ENCODE measurements around the gene HCST.
"Not testable (repeated sequence)": the region's sequence is repeated elsewhere in the genome, so short reads cannot be mapped to it uniquely, and the experiment has no call there.

The HCST gene

GRCh38 chr19:35907377-35907745 lies 5.0 kb downstream of the HCST start:
- no peak for DNase-seq

- no peak for DNase-seq
Measured at GRCh38 chr19:35908010-35908441, 5.7 kb downstream of the HCST start, which contains the start of gene TYROBP. Gene TYROBP, minus strand, starts transcription at chr19:35908295. Its CDS starts 67 bp downstream, at chr19:35908228.

GRCh38 chr19:35908973-35909683 lies 6.8 kb downstream of the HCST start:
- DNase-seq: no peak

- no peak for DNase-seq
Measured at GRCh38 chr19:35909684-35910035, 7.3 kb downstream of the HCST start.

GRCh38 chr19:35910355-35910754 lies 8.0 kb downstream of the HCST start:
- DNase-seq: not testable (repeated sequence)

GRCh38 chr19:35911173-35911572 lies 8.8 kb downstream of the HCST start:
- DNase-seq: no peak

- peak; percentile 14 for DNase-seq
Measured at GRCh38 chr19:35911790-35912189, 9.5 kb downstream of the HCST start.

GRCh38 chr19:35913589-35913988 lies 11.3 kb downstream of the HCST start:
- no peak for DNase-seq

GRCh38 chr19:35915443-35915842 lies 13.1 kb downstream of the HCST start:
- DNase-seq: no peak

- DNase-seq: no peak
Measured at GRCh38 chr19:35919306-35919705, 17.0 kb downstream of the HCST start.

GRCh38 chr19:35921012-35921411 lies 18.7 kb downstream of the HCST start:
- DNase-seq: no peak

GRCh38 chr19:35925501-35925900 lies 23.2 kb downstream of the HCST start:
- DNase-seq: no peak

GRCh38 chr19:35928507-35928906 lies 26.2 kb downstream of the HCST start:
- no peak for DNase-seq

GRCh38 chr19:35929876-35930275 lies 27.5 kb downstream of the HCST start:
- no peak for DNase-seq

GRCh38 chr19:35931161-35931873 lies 29.0 kb downstream of the HCST start:
- DNase-seq: peak; percentile 100

- DNase-seq: no peak
Measured at GRCh38 chr19:35931874-35932202, 29.5 kb downstream of the HCST start.

- peak; percentile 16 for DNase-seq
Measured at GRCh38 chr19:35932291-35932936, 30.1 kb downstream of the HCST start.

GRCh38 chr19:35935911-35936737 lies 33.8 kb downstream of the HCST start, which contains the start of gene LRFN3:
Gene LRFN3, plus strand, starts transcription at chr19:35936374. Its CDS starts 3,052 bp downstream, at chr19:35939426.
- peak; percentile 96 for DNase-seq

- no peak for DNase-seq
Measured at GRCh38 chr19:35936738-35937268, 34.5 kb downstream of the HCST start.

- DNase-seq: no peak
Measured at GRCh38 chr19:35937345-35938281, 35.3 kb downstream of the HCST start.
